ENCODE data around the gene DLG2.

Gene DLG2

DNA sequence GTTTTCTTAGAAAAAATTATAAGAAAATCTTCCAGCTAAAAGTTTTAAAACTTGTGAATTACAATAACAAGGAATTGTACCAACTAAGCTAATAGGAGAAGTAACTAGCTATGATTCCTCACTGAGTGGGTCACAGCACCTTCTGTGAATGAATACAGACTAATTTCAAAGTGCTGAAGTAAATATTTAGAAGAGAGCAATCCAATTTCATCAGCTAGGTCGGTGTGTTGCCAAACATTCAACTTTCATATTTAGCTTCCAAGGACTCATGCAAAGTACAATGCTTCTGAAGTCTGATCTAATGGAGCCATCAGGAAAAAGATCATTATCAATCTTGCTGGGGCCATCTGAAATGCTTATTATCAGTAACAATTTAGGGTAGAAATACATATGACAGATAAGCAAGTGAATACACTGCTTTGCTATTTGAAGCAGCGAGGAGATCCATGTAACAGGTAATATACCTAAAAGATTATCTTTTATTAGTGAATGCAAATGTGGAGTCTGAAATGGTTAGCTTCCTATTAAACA is 1590.4 kb downstream of the DLG2 start:
- Histone ChIP-seq H3K27me3 (ENCODE audit: insufficient read depth, poor library complexity, severe bottlenecking) (no peaks in the 10 kb centered on the region), H3K4me3 (replicated peaks; ENCODE audit: insufficient read depth, low read length) (no peak overlapping the region), H3K27ac (replicated peaks) (no peak overlapping the region)
- no peak for TF ChIP-seq GABPA (IDR thresholded peaks at IDR 0.05; ENCODE audit: low read depth)
- no peak for TF ChIP-seq POLR2AphosphoS5 (IDR thresholded peaks at IDR 0.05; ENCODE audit: low read depth)
- TF ChIP-seq, protein P1, sequence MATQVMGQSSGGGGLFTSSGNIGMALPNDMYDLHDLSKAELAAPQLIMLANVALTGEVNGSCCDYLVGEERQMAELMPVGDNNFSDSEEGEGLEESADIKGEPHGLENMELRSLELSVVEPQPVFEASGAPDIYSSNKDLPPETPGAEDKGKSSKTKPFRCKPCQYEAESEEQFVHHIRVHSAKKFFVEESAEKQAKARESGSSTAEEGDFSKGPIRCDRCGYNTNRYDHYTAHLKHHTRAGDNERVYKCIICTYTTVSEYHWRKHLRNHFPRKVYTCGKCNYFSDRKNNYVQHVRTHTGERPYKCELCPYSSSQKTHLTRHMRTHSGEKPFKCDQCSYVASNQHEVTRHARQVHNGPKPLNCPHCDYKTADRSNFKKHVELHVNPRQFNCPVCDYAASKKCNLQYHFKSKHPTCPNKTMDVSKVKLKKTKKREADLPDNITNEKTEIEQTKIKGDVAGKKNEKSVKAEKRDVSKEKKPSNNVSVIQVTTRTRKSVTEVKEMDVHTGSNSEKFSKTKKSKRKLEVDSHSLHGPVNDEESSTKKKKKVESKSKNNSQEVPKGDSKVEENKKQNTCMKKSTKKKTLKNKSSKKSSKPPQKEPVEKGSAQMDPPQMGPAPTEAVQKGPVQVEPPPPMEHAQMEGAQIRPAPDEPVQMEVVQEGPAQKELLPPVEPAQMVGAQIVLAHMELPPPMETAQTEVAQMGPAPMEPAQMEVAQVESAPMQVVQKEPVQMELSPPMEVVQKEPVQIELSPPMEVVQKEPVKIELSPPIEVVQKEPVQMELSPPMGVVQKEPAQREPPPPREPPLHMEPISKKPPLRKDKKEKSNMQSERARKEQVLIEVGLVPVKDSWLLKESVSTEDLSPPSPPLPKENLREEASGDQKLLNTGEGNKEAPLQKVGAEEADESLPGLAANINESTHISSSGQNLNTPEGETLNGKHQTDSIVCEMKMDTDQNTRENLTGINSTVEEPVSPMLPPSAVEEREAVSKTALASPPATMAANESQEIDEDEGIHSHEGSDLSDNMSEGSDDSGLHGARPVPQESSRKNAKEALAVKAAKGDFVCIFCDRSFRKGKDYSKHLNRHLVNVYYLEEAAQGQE (IDR thresholded peaks at IDR 0.05; ENCODE audit: insufficient replicate concordance, low read depth) = no peak
- TF ChIP-seq, protein P2, sequence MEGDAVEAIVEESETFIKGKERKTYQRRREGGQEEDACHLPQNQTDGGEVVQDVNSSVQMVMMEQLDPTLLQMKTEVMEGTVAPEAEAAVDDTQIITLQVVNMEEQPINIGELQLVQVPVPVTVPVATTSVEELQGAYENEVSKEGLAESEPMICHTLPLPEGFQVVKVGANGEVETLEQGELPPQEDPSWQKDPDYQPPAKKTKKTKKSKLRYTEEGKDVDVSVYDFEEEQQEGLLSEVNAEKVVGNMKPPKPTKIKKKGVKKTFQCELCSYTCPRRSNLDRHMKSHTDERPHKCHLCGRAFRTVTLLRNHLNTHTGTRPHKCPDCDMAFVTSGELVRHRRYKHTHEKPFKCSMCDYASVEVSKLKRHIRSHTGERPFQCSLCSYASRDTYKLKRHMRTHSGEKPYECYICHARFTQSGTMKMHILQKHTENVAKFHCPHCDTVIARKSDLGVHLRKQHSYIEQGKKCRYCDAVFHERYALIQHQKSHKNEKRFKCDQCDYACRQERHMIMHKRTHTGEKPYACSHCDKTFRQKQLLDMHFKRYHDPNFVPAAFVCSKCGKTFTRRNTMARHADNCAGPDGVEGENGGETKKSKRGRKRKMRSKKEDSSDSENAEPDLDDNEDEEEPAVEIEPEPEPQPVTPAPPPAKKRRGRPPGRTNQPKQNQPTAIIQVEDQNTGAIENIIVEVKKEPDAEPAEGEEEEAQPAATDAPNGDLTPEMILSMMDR (IDR thresholded peaks at IDR 0.05; ENCODE audit: insufficient read depth, low read length) = no peak
- no peak for DNase-seq (ENCODE audit: low read depth in 1 of 2, low spot score in 1 of 2)

GRCh38 chr11:84035645-84036044 is 1591.5 kb downstream of the DLG2 start:
- TF ChIP-seq, protein P1 (IDR thresholded peaks at IDR 0.05; ENCODE audit: insufficient replicate concordance, low read depth) = no peak
- no peaks in the 10 kb centered on the region for H3K27me3 ChIP-seq (ENCODE audit: insufficient read depth, poor library complexity, severe bottlenecking)
- H3K4me3 ChIP-seq (replicated peaks; ENCODE audit: insufficient read depth, low read length) = no peak overlapping the region
- no peak for DNase-seq (ENCODE audit: low read depth in 1 of 2, low spot score in 1 of 2)
- H3K27ac ChIP-seq (replicated peaks) = no peak overlapping the region

DNA sequence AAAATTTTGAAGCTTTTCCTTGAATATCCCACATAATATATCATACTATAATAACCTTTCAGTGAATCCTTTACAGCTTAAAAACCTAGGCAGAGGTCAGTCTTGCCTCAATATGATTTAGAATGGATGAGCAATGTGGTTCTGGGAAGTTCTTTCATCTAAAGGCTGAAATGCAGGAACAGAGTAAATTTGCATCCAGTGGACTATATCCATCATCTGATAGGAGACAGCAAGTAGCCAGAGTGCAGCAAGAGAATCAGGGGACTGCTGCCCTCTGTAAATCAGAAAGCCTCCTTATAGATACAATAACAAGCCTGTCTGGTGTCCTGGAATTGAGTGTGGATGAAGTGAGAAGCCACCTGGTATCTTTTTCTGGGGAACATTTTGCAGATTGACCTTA is 1592.7 kb downstream of the DLG2 start:
- DNase-seq (ENCODE audit: low read depth in 1 of 2, low spot score in 1 of 2) = no peak
- no peaks in the 10 kb centered on the region for H3K27me3 ChIP-seq (ENCODE audit: insufficient read depth, poor library complexity, severe bottlenecking)
- TF ChIP-seq POLR2AphosphoS5 (IDR thresholded peaks at IDR 0.05; ENCODE audit: low read depth) = no peak
- TF ChIP-seq, protein P1 (IDR thresholded peaks at IDR 0.05; ENCODE audit: insufficient replicate concordance, low read depth) = no peak
- no peak for TF ChIP-seq GABPA (IDR thresholded peaks at IDR 0.05; ENCODE audit: low read depth)
- TF ChIP-seq SPI1 (IDR thresholded peaks at IDR 0.05; ENCODE audit: borderline replicate concordance, low read depth) = no peak
- H3K27ac ChIP-seq (replicated peaks) = no peak overlapping the region
- H3K4me3 ChIP-seq (replicated peaks; ENCODE audit: insufficient read depth, low read length) = no peak overlapping the region

- Histone ChIP-seq H3K4me3 (replicated peaks; ENCODE audit: insufficient read depth, low read length) (no peak overlapping the region), H3K27me3 (ENCODE audit: insufficient read depth, poor library complexity, severe bottlenecking) (no peaks in the 10 kb centered on the region), H3K27ac (replicated peaks) (no peak overlapping the region)
- TF ChIP-seq SPI1 (IDR thresholded peaks at IDR 0.05; ENCODE audit: borderline replicate concordance, low read depth) = no peak
- TF ChIP-seq, protein P2 (IDR thresholded peaks at IDR 0.05; ENCODE audit: insufficient read depth, low read length) = no peak
- TF ChIP-seq POLR2AphosphoS5 (IDR thresholded peaks at IDR 0.05; ENCODE audit: low read depth) = no peak
- TF ChIP-seq, protein P1 (IDR thresholded peaks at IDR 0.05; ENCODE audit: insufficient replicate concordance, low read depth) = no peak
- no peak for TF ChIP-seq GABPA (IDR thresholded peaks at IDR 0.05; ENCODE audit: low read depth)
- no peak for DNase-seq (ENCODE audit: low read depth in 1 of 2, low spot score in 1 of 2)
These were observed 1602.9 kb downstream of the DLG2 start for GRCh38 chr11:84024266-84024665.
